Measurements from ENCODE around the gene KIAA0513.

GRCh38 chr16:85120006-85120340, 92.4 kb downstream of the KIAA0513 start:
- TF ChIP-seq CTCF (IDR thresholded peaks at IDR 0.05) (no peak), POLR2A (IDR thresholded peaks at IDR 0.05) (no peak)

All from heart left ventricle (tissue), 13 donors.